ENCODE data around the gene C11orf97.
A peak's percentile ranks its signal among the peaks of the same experiment; 100 is the strongest.
"Not testable (repeated sequence)": the region's sequence is repeated elsewhere in the genome, so short reads cannot be mapped to it uniquely, and the experiment has no call there.

The C11orf97 gene

DNA sequence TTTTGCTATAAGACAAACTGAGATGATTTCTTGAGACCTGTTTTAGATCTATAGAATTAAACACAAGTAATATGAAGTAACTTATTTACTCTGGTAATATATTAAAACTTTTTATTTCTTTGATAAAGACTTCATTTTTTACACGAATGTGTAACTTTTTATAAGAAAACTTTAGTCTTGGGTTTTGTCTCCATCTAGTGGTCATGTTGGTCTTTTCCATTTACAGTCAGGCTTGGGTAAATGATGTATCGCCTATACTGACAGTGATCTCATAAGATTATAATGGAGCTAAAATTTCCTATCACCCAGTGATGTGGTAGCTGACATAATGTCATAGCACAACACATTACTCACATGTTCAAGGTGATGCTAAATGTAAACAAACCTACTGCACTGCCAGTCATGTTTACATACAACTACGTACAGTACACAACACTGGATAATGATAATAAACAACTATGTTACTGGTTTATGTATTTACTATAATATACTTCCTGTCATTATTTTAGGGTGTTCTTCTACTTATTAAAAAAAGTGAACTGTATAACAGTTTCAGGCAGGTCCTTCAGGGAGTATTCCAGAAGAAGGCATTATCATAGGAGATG, 7.5 kb upstream of the C11orf97 start:
- WGBS (ENCODE audit: extremely low coverage, insufficient coverage, low lambda C conversion rate), result no CpG with 5 or more reads among the region's 3 CpGs
- no peaks in the 10 kb centered on the region for H3K4me1 ChIP-seq (ENCODE audit: control insufficient read depth, low read depth, low read length)
- no peak overlapping the region for H3K4me2 ChIP-seq (ENCODE audit: low read length)
- no peak overlapping the region for H2AK5ac ChIP-seq (ENCODE audit: low read length)
- H3K4me3 ChIP-seq (ENCODE audit: low read length), result no peak overlapping the region
- H2BK15ac ChIP-seq (replicated peaks; ENCODE audit: low read depth), result no peak overlapping the region
- H3K9ac ChIP-seq (ENCODE audit: low read length), result no peak overlapping the region
- H4K8ac ChIP-seq (ENCODE audit: low read depth, low read length), result no peak overlapping the region
- no peak overlapping the region for H4K5ac ChIP-seq (ENCODE audit: low read length)
- no peak overlapping the region for H3K27ac ChIP-seq (ENCODE audit: low read depth, low read length)
- no peak overlapping the region for H3K56ac ChIP-seq (ENCODE audit: low read length)
- H3K36me3 ChIP-seq (ENCODE audit: control insufficient read depth, insufficient read depth, low read length), result no peaks in the 10 kb centered on the region
- H3K27me3 ChIP-seq (ENCODE audit: insufficient read depth, low read length, poor library complexity), result no peaks in the 10 kb centered on the region
- no peak overlapping the region for H3K4ac ChIP-seq (ENCODE audit: low read depth, low read length)
- no peak overlapping the region for H3K18ac ChIP-seq (ENCODE audit: low read length)
- H2BK5ac ChIP-seq (ENCODE audit: low read length), result no peak overlapping the region
- H3K79me2 ChIP-seq (ENCODE audit: control insufficient read depth, insufficient read depth, low read length), result no peaks in the 10 kb centered on the region
- H2BK120ac ChIP-seq (ENCODE audit: low read depth, low read length), result no peak overlapping the region
- H3K23ac ChIP-seq (ENCODE audit: low read length), result no peak overlapping the region
- H3K79me1 ChIP-seq (ENCODE audit: low read length), result no peaks in the 10 kb centered on the region
- peak; percentile 49 for DNase-seq

- not testable (repeated sequence) for H3K4me3 ChIP-seq (ENCODE audit: low read length); H2BK5ac ChIP-seq (ENCODE audit: low read length); H4K5ac ChIP-seq (ENCODE audit: low read length); H3K4ac ChIP-seq (ENCODE audit: low read depth, low read length); H3K27ac ChIP-seq (ENCODE audit: low read depth, low read length); H2AK5ac ChIP-seq (ENCODE audit: low read length); H4K8ac ChIP-seq (ENCODE audit: low read depth, low read length); H3K27me3 ChIP-seq (ENCODE audit: insufficient read depth, low read length, poor library complexity); DNase-seq; H3K79me2 ChIP-seq (ENCODE audit: control insufficient read depth, insufficient read depth, low read length); H3K9ac ChIP-seq (ENCODE audit: low read length); H3K4me2 ChIP-seq (ENCODE audit: low read length); H2BK15ac ChIP-seq (replicated peaks; ENCODE audit: low read depth); H3K18ac ChIP-seq (ENCODE audit: low read length); H3K4me1 ChIP-seq (ENCODE audit: control insufficient read depth, low read depth, low read length); H3K56ac ChIP-seq (ENCODE audit: low read length); H3K23ac ChIP-seq (ENCODE audit: low read length); H3K36me3 ChIP-seq (ENCODE audit: control insufficient read depth, insufficient read depth, low read length); H2BK120ac ChIP-seq (ENCODE audit: low read depth, low read length); H3K79me1 ChIP-seq (ENCODE audit: low read length)
- no CpG with 5 or more reads among the region's 5 CpGs for WGBS (ENCODE audit: extremely low coverage, insufficient coverage, low lambda C conversion rate)
These were observed 5.7 kb upstream of the C11orf97 start for GRCh38 chr11:94506513-94506912.

GRCh38 chr11:94507485-94507884, 4.8 kb upstream of the C11orf97 start:
- no peak overlapping the region for H3K4ac ChIP-seq (ENCODE audit: low read depth, low read length)
- H2BK15ac ChIP-seq (replicated peaks; ENCODE audit: low read depth), result no peak overlapping the region
- H2BK5ac ChIP-seq (ENCODE audit: low read length), result no peak overlapping the region
- no CpG with 5 or more reads among the region's 4 CpGs for WGBS (ENCODE audit: extremely low coverage, insufficient coverage, low lambda C conversion rate)
- no peak overlapping the region for H3K27ac ChIP-seq (ENCODE audit: low read depth, low read length)
- no peak overlapping the region for H3K4me2 ChIP-seq (ENCODE audit: low read length)
- H2BK120ac ChIP-seq (ENCODE audit: low read depth, low read length), result no peak overlapping the region
- H4K8ac ChIP-seq (ENCODE audit: low read depth, low read length), result no peak overlapping the region
- H2AK5ac ChIP-seq (ENCODE audit: low read length), result no peak overlapping the region
- no peak overlapping the region for H3K9ac ChIP-seq (ENCODE audit: low read length)
- no peaks in the 10 kb centered on the region for H3K79me2 ChIP-seq (ENCODE audit: control insufficient read depth, insufficient read depth, low read length)
- H3K56ac ChIP-seq (ENCODE audit: low read length), result no peak overlapping the region
- peaks cover 3% of the 10 kb centered on the region for H3K4me1 ChIP-seq (ENCODE audit: control insufficient read depth, low read depth, low read length)
- H4K5ac ChIP-seq (ENCODE audit: low read length), result no peak overlapping the region
- no peaks in the 10 kb centered on the region for H3K79me1 ChIP-seq (ENCODE audit: low read length)
- DNase-seq, result no peak
- H3K27me3 ChIP-seq (ENCODE audit: insufficient read depth, low read length, poor library complexity), result no peaks in the 10 kb centered on the region
- H3K4me3 ChIP-seq (ENCODE audit: low read length), result no peak overlapping the region
- no peak overlapping the region for H3K23ac ChIP-seq (ENCODE audit: low read length)
- H3K18ac ChIP-seq (ENCODE audit: low read length), result no peak overlapping the region
- no peaks in the 10 kb centered on the region for H3K36me3 ChIP-seq (ENCODE audit: control insufficient read depth, insufficient read depth, low read length)

DNA sequence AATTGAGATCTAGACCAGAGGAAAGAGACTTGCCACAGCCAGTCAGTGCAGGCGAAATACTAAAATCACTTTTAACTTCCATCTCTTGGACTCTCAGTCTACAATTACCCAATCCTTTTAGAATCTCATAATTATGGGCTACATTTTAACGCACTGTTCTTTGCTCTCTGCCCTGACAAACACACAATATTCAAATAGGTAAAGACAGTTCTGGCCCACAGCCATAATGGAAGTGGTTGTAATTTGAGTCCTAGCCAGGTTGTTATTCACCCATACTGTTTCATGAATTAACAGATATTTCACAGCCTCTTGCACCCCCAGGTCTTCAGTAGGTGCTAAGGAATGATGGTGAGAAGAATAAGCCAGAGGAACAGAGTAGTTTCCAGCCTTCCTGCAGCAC, 830 bp downstream of the C11orf97 start:
- Histone ChIP-seq H2BK15ac (replicated peaks; ENCODE audit: low read depth) (no peak overlapping the region), H2BK5ac (ENCODE audit: low read length) (no peak overlapping the region), H3K36me3 (ENCODE audit: control insufficient read depth, insufficient read depth, low read length) (no peaks in the 10 kb centered on the region), H3K56ac (ENCODE audit: low read length) (no peak overlapping the region), H3K23ac (ENCODE audit: low read length) (no peak overlapping the region), H3K18ac (ENCODE audit: low read length) (no peak overlapping the region), H3K79me1 (ENCODE audit: low read length) (no peaks in the 10 kb centered on the region), H3K4me3 (ENCODE audit: low read length) (no peak overlapping the region), H2AK5ac (ENCODE audit: low read length) (no peak overlapping the region), H3K4me1 (ENCODE audit: control insufficient read depth, low read depth, low read length) (peaks cover 5% of the 10 kb centered on the region), H4K8ac (ENCODE audit: low read depth, low read length) (no peak overlapping the region), H2BK120ac (ENCODE audit: low read depth, low read length) (no peak overlapping the region), H3K4ac (ENCODE audit: low read depth, low read length) (no peak overlapping the region), H3K27me3 (ENCODE audit: insufficient read depth, low read length, poor library complexity) (no peaks in the 10 kb centered on the region), H3K4me2 (ENCODE audit: low read length) (no peak overlapping the region), H4K5ac (ENCODE audit: low read length) (no peak overlapping the region), H3K9ac (ENCODE audit: low read length) (no peak overlapping the region), H3K79me2 (ENCODE audit: control insufficient read depth, insufficient read depth, low read length) (no peaks in the 10 kb centered on the region), H3K27ac (ENCODE audit: low read depth, low read length) (no peak overlapping the region)
- DNase-seq, result no peak
- no CpG with 5 or more reads among the region's 2 CpGs for WGBS (ENCODE audit: extremely low coverage, insufficient coverage, low lambda C conversion rate)

DNA sequence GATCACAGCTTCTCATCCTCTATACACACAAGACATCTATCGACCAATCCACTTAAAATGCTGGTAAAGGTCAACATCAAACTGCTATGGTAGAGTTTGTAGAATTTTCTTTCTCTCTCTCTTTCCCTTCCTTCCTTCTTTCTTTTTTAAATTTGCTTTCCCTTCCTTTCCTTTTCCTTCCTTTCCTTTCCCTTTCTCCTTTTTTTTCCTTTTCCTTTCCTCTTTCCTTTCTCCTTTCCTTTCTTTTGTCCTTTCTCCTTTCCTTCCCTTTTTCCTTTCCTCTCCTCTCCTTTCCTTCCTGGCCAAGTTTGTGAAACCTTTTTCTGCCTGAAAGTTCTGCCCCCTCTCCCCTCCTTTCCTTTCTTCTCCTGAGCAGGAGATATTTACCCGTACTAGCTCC, 3.1 kb downstream of the C11orf97 start:
- no CpG with 5 or more reads among the region's 2 CpGs for WGBS (ENCODE audit: extremely low coverage, insufficient coverage, low lambda C conversion rate)

GRCh38 chr11:94516725-94517124, 4.5 kb downstream of the C11orf97 start:
- Histone ChIP-seq H3K18ac (ENCODE audit: low read length) (no peak overlapping the region), H3K4me2 (ENCODE audit: low read length) (no peak overlapping the region), H4K8ac (ENCODE audit: low read depth, low read length) (no peak overlapping the region), H2BK15ac (replicated peaks; ENCODE audit: low read depth) (no peak overlapping the region), H3K4me3 (ENCODE audit: low read length) (no peak overlapping the region), H4K5ac (ENCODE audit: low read length) (no peak overlapping the region), H3K23ac (ENCODE audit: low read length) (no peak overlapping the region), H3K9ac (ENCODE audit: low read length) (no peak overlapping the region), H3K56ac (ENCODE audit: low read length) (no peak overlapping the region), H2AK5ac (ENCODE audit: low read length) (no peak overlapping the region), H2BK120ac (ENCODE audit: low read depth, low read length) (no peak overlapping the region), H3K27me3 (ENCODE audit: insufficient read depth, low read length, poor library complexity) (no peaks in the 10 kb centered on the region), H2BK5ac (ENCODE audit: low read length) (no peak overlapping the region), H3K79me1 (ENCODE audit: low read length) (no peaks in the 10 kb centered on the region), H3K79me2 (ENCODE audit: control insufficient read depth, insufficient read depth, low read length) (no peaks in the 10 kb centered on the region), H3K4me1 (ENCODE audit: control insufficient read depth, low read depth, low read length) (peaks cover 5% of the 10 kb centered on the region), H3K36me3 (ENCODE audit: control insufficient read depth, insufficient read depth, low read length) (no peaks in the 10 kb centered on the region), H3K4ac (ENCODE audit: low read depth, low read length) (no peak overlapping the region), H3K27ac (ENCODE audit: low read depth, low read length) (no peak overlapping the region)
- no peak for DNase-seq
- no CpG with 5 or more reads among the region's 1 CpG for WGBS (ENCODE audit: extremely low coverage, insufficient coverage, low lambda C conversion rate)

More for the DNA sequence above, 3.1 kb downstream of the C11orf97 start:
- Histone ChIP-seq H3K9ac (ENCODE audit: low read length) (no peak overlapping the region), H3K4me2 (ENCODE audit: low read length) (no peak overlapping the region), H3K27me3 (ENCODE audit: insufficient read depth, low read length, poor library complexity) (no peaks in the 10 kb centered on the region), H3K23ac (ENCODE audit: low read length) (no peak overlapping the region), H4K8ac (ENCODE audit: low read depth, low read length) (no peak overlapping the region), H3K4me1 (ENCODE audit: control insufficient read depth, low read depth, low read length) (peaks cover 5% of the 10 kb centered on the region), H4K5ac (ENCODE audit: low read length) (no peak overlapping the region), H2BK120ac (ENCODE audit: low read depth, low read length) (no peak overlapping the region), H3K18ac (ENCODE audit: low read length) (no peak overlapping the region), H3K27ac (ENCODE audit: low read depth, low read length) (no peak overlapping the region), H3K36me3 (ENCODE audit: control insufficient read depth, insufficient read depth, low read length) (no peaks in the 10 kb centered on the region), H3K4ac (ENCODE audit: low read depth, low read length) (no peak overlapping the region), H3K79me1 (ENCODE audit: low read length) (no peaks in the 10 kb centered on the region), H2BK15ac (replicated peaks; ENCODE audit: low read depth) (no peak overlapping the region), H2BK5ac (ENCODE audit: low read length) (no peak overlapping the region), H3K4me3 (ENCODE audit: low read length) (no peak overlapping the region), H2AK5ac (ENCODE audit: low read length) (no peak overlapping the region), H3K79me2 (ENCODE audit: control insufficient read depth, insufficient read depth, low read length) (no peaks in the 10 kb centered on the region), H3K56ac (ENCODE audit: low read length) (no peak overlapping the region)
- no peak for DNase-seq
